Esophagus squamous epithelium (tissue), 5 donors: ENCODE measurements around the gene ARHGAP32. TPM values are rescaled to one million over a fixed set of nuclear protein-coding genes. Genes with fewer than 3 reads are reported as not detected.
"Not testable (repeated sequence)": the region's sequence is repeated elsewhere in the genome, so short reads cannot be mapped to it uniquely, and the experiment has no call there.

ENCODE experiments used
- DNase-seq: peaks from one replicate; lab custom pipeline; 2025; lab: John Stamatoyannopoulos, UW
- H3K27ac ChIP-seq, 4 donors: fragments of 200-600 bp; sonication (generic); one replicate each; pipeline ENCODE4 v1.5.1; 2016 to 2019; ENCODE audit warnings: mild to moderate bottlenecking in 1 of 4
- H3K27me3 ChIP-seq, 4 donors: fragments of 200-600 bp; sonication (generic); 1 replicate in 3 of 4; 2 replicates in 1 of 4; pipeline versions ENCODE4 v1.5.1 to v1.6.0; 2017 to 2021; ENCODE audit warnings: antibody characterized with exemption in 1 of 4
- H3K36me3 ChIP-seq, 3 donors: fragments of 200-600 bp; sonication (generic); one replicate each; pipeline ENCODE4 v1.5.1; 2016 to 2019
- H3K4me1 ChIP-seq, 3 donors: fragments of 200-600 bp; sonication (generic); one replicate each; pipeline ENCODE4 v1.5.1; 2017 to 2019
- H3K4me3 ChIP-seq, 4 donors: fragments of 200-600 bp; sonication (generic); 1 replicate in 3 of 4; 2 replicates in 1 of 4; pipeline ENCODE4 v1.5.1; 2016 to 2019; ENCODE audit warnings: mild to moderate bottlenecking in 2 of 4, moderate library complexity in 1 of 4
- H3K9me3 ChIP-seq, 3 donors: fragments of 200-600 bp; sonication (generic); one replicate each; pipeline ENCODE4 v1.5.1; 2016 to 2019
- POLR2A ChIP-seq, 4 donors: fragments of 450-650 bp; IDR thresholded peaks; one replicate each; pipeline ENCODE4 v1.6.1; 2017; ENCODE audit warnings: antibody characterized with exemption in 4 of 4, mild to moderate bottlenecking in 4 of 4, moderate library complexity in 3 of 4
- WGBS, 2 donors: methylation state at CpG; one replicate each; pipeline ENCODE4 v1.1.5; 2018; 5-methylcytosine and 5-hydroxymethylcytosine counted together
- intact Hi-C: fragments of 100-400 bp; cut with DNase I; formaldehyde crosslinking; loops from one replicate; pipeline ENCODE4 v1.15.0; 2022
- total RNA-seq, 4 donors: library from RNA; depleted of rRNA; stranded (reverse); fragments of >200 nt; gene quantifications; one replicate each; pipeline ENCODE4 v1.1.0, GENCODE V29; 2016
- TF ChIP-seq, protein P1 (sequence below), 6 experiments: fragments of 450-650 bp in 4 of 6; fragments of 200-600 bp in 2 of 6; sonication (generic) in 2 of 6; IDR thresholded peaks; one replicate each; pipeline ENCODE4 v1.5.1; 2016 to 2019; ENCODE audit warnings: antibody characterized with exemption in 6 of 6, mild to moderate bottlenecking in 4 of 6, moderate library complexity in 4 of 6
- donor health status: DM: yes; HTN: yes; CAD: no.

Gene ARHGAP32
- total RNA-seq, 4 donors from 2014 or later, result 33.5 to 73.6 (median 61.0) TPM

- DNase-seq, result no peak
- H3K27ac ChIP-seq, result no peak overlapping the region
- intact Hi-C loops, result no loop called here
These were observed 270.3 kb downstream of the ARHGAP32 start for GRCh38 chr11:128921793-128922192.

GRCh38 chr11:128920666-128921065, 271.5 kb downstream of the ARHGAP32 start:
- no peak overlapping the region for H3K4me3 ChIP-seq
- H3K27me3 ChIP-seq, result no peaks in the 10 kb centered on the region
- H3K36me3 ChIP-seq, result no peaks in the 10 kb centered on the region
- no peak overlapping the region for H3K27ac ChIP-seq
- intact Hi-C loops, result no loop called here
- WGBS, 2 donors, result 91 to 92% methylated on average over 14 to 15 of the region's 15 CpGs
- TF ChIP-seq, protein P1, sequence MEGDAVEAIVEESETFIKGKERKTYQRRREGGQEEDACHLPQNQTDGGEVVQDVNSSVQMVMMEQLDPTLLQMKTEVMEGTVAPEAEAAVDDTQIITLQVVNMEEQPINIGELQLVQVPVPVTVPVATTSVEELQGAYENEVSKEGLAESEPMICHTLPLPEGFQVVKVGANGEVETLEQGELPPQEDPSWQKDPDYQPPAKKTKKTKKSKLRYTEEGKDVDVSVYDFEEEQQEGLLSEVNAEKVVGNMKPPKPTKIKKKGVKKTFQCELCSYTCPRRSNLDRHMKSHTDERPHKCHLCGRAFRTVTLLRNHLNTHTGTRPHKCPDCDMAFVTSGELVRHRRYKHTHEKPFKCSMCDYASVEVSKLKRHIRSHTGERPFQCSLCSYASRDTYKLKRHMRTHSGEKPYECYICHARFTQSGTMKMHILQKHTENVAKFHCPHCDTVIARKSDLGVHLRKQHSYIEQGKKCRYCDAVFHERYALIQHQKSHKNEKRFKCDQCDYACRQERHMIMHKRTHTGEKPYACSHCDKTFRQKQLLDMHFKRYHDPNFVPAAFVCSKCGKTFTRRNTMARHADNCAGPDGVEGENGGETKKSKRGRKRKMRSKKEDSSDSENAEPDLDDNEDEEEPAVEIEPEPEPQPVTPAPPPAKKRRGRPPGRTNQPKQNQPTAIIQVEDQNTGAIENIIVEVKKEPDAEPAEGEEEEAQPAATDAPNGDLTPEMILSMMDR (IDR thresholded peaks at IDR 0.05), result no peak
- no peak for TF ChIP-seq POLR2A (IDR thresholded peaks at IDR 0.05)
- DNase-seq, result no peak
- no peaks in the 10 kb centered on the region for H3K9me3 ChIP-seq
- peaks cover 0 to 18% (median 7%) of the 10 kb centered on the region in 3 donors for H3K4me1 ChIP-seq

More at GRCh38 chr11:128921793-128922192, 270.3 kb downstream of the ARHGAP32 start:
- no peaks in the 10 kb centered on the region for H3K36me3 ChIP-seq
- WGBS, 2 donors, result 78 to 82% methylated on average over 2 to 4 of the region's 4 CpGs
- peaks cover 0 to 18% (median 7%) of the 10 kb centered on the region in 3 donors for H3K4me1 ChIP-seq
- H3K9me3 ChIP-seq, result no peaks in the 10 kb centered on the region
- H3K27me3 ChIP-seq, result no peaks in the 10 kb centered on the region
- TF ChIP-seq POLR2A (IDR thresholded peaks at IDR 0.05), result no peak
- H3K4me3 ChIP-seq, result no peak overlapping the region

DNA sequence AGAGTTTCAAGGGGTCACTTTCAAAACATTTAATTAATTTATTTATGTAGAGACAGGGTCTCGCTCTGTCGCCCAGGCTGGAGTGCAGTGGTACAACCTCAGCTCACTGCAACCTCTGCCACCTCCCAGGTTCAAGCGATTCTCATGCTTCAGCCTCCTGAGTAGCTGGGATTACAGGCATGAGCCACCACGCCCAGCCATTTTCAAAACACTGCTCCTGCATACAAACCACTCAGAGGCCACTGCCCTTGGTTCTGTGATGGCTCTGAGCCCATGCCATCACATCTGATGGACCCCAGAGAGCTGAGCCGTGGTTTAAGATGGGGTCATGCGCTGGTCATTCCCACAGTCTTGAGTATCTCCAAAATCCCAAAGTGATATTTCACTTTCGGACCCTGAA, 272.5 kb downstream of the ARHGAP32 start:
- 55 to 74% methylated on average over 7 of the region's 7 CpGs for WGBS, 2 donors
- H3K9me3 ChIP-seq, H3K4me3 ChIP-seq, intact Hi-C loops, H3K36me3 ChIP-seq, DNase-seq, H3K27ac ChIP-seq, H3K27me3 ChIP-seq: not testable (repeated sequence)
- H3K4me1 ChIP-seq, result peaks cover 0 to 27% (median 13%) of the 10 kb centered on the region in 3 donors

GRCh38 chr11:128919216-128919615, 272.9 kb downstream of the ARHGAP32 start:
- no peak overlapping the region for H3K27ac ChIP-seq
- H3K9me3 ChIP-seq, result no peaks in the 10 kb centered on the region
- H3K36me3 ChIP-seq, result no peaks in the 10 kb centered on the region
- peaks cover 1 to 31% (median 14%) of the 10 kb centered on the region in 3 donors for H3K4me1 ChIP-seq
- no peak for TF ChIP-seq POLR2A (IDR thresholded peaks at IDR 0.05)
- TF ChIP-seq, protein P1 (IDR thresholded peaks at IDR 0.05), result no peak
- H3K4me3 ChIP-seq, result no peak overlapping the region
- H3K27me3 ChIP-seq, result no peaks in the 10 kb centered on the region
- intact Hi-C loops, result no loop called here
- DNase-seq, result no peak
- 0 to 33% methylated on average over 3 to 4 of the region's 5 CpGs for WGBS, 2 donors

- intact Hi-C loops, result no loop called here
These were observed 274.9 kb downstream of the ARHGAP32 start for GRCh38 chr11:128917144-128917724.

GRCh38 chr11:128916681-128917080, 275.4 kb downstream of the ARHGAP32 start:
- no peak for DNase-seq
- Histone ChIP-seq H3K4me3 (no peak overlapping the region), H3K36me3 (no peaks in the 10 kb centered on the region), H3K4me1 (peaks cover 8 to 42% (median 14%) of the 10 kb centered on the region in 3 donors), H3K27me3 (no peaks in the 10 kb centered on the region), H3K9me3 (no peaks in the 10 kb centered on the region), H3K27ac (no peak overlapping the region)
- WGBS, 2 donors, result 40 to 86% methylated on average over 1 to 2 of the region's 2 CpGs
- TF ChIP-seq, protein P1 (IDR thresholded peaks at IDR 0.05), result no peak
- no peak for TF ChIP-seq POLR2A (IDR thresholded peaks at IDR 0.05)
- intact Hi-C loops, result no loop called here

More at GRCh38 chr11:128917144-128917724, 274.9 kb downstream of the ARHGAP32 start:
- WGBS, 2 donors, result 63 to 83% methylated on average over 1 to 4 of the region's 5 CpGs
- no peak overlapping the region for H3K4me3 ChIP-seq
- no peaks in the 10 kb centered on the region for H3K36me3 ChIP-seq
- H3K9me3 ChIP-seq, result no peaks in the 10 kb centered on the region
- H3K27me3 ChIP-seq, result no peaks in the 10 kb centered on the region
- TF ChIP-seq, protein P1 (IDR thresholded peaks at IDR 0.05), result no peak
- TF ChIP-seq POLR2A (IDR thresholded peaks at IDR 0.05), result no peak
- H3K4me1 ChIP-seq, result peaks cover 8 to 42% (median 14%) of the 10 kb centered on the region in 3 donors
- no peak overlapping the region for H3K27ac ChIP-seq
- no peak for DNase-seq
